ENCODE data around the gene KDM6A. TPM values are rescaled to one million over a fixed set of nuclear protein-coding genes. Genes with fewer than 3 reads are reported as not detected.

Gene KDM6A
- total and polyA plus RNA-seq, 8 donors, result 21.1 to 75.0 (median 49.2) TPM

DNA sequence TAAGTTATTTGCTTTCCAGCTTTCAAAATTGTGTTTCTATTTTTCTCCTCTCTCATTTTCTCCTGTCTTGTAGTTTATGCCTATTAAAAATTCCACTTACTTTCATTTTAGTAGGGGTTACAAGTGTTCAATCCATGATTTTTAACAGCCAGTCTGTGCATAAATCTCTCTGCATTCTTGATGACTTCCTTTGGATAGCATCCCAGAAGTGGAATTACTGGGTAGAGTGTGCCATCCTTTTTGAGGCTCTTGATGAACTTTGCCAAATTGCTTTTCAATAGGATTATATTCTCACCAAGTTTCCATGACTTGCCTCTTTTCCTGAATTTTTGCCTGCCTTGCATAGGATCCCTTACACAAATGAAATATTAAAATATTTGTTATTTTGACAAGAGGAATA, 269.2 kb downstream of the KDM6A start:
- H3K9me3 ChIP-seq, result no peaks in the 10 kb centered on the region
- no peak overlapping the region for H3K4me3 ChIP-seq
- no peaks in the 10 kb centered on the region for H3K4me1 ChIP-seq
- no peaks in the 10 kb centered on the region for H3K36me3 ChIP-seq
- intact Hi-C loops (cut with DNase I), result no loop called here
- TF ChIP-seq, protein P1, sequence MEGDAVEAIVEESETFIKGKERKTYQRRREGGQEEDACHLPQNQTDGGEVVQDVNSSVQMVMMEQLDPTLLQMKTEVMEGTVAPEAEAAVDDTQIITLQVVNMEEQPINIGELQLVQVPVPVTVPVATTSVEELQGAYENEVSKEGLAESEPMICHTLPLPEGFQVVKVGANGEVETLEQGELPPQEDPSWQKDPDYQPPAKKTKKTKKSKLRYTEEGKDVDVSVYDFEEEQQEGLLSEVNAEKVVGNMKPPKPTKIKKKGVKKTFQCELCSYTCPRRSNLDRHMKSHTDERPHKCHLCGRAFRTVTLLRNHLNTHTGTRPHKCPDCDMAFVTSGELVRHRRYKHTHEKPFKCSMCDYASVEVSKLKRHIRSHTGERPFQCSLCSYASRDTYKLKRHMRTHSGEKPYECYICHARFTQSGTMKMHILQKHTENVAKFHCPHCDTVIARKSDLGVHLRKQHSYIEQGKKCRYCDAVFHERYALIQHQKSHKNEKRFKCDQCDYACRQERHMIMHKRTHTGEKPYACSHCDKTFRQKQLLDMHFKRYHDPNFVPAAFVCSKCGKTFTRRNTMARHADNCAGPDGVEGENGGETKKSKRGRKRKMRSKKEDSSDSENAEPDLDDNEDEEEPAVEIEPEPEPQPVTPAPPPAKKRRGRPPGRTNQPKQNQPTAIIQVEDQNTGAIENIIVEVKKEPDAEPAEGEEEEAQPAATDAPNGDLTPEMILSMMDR (IDR thresholded peaks at IDR 0.05), result no peak
- H3K27me3 ChIP-seq, result no peaks in the 10 kb centered on the region
- DNase-seq (no peak), ATAC-seq (no peak)
- no peak overlapping the region for H3K27ac ChIP-seq

DNA sequence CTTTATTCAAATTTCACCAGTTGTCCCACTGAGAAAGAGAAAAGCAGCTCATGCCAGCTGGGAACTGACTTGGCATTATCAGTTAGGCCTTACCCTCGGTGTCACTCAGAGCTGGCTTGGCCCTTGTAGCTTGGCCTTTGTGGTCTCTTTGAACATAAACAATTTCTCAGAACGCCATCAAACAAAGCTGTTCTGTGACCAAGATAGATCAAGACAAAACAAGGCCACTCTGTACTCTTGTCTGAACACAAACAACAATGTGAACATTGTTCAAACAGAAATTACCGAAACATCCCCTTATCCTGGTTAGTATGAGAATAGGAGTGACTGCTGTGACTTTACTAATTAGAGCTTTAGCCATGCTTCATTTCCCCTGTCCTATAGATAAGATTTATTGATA, 270.5 kb downstream of the KDM6A start:
- H3K27me3 ChIP-seq, result no peaks in the 10 kb centered on the region
- ATAC-seq (no peak), DNase-seq (no peak)
- intact Hi-C loops (cut with DNase I), result no loop called here
- TF ChIP-seq, protein P1 (IDR thresholded peaks at IDR 0.05), result no peak
- H3K27ac ChIP-seq, result no peak overlapping the region
- no peaks in the 10 kb centered on the region for H3K9me3 ChIP-seq
- no peak overlapping the region for H3K4me3 ChIP-seq
- H3K4me1 ChIP-seq, result no peaks in the 10 kb centered on the region
- no peaks in the 10 kb centered on the region for H3K36me3 ChIP-seq

DNA sequence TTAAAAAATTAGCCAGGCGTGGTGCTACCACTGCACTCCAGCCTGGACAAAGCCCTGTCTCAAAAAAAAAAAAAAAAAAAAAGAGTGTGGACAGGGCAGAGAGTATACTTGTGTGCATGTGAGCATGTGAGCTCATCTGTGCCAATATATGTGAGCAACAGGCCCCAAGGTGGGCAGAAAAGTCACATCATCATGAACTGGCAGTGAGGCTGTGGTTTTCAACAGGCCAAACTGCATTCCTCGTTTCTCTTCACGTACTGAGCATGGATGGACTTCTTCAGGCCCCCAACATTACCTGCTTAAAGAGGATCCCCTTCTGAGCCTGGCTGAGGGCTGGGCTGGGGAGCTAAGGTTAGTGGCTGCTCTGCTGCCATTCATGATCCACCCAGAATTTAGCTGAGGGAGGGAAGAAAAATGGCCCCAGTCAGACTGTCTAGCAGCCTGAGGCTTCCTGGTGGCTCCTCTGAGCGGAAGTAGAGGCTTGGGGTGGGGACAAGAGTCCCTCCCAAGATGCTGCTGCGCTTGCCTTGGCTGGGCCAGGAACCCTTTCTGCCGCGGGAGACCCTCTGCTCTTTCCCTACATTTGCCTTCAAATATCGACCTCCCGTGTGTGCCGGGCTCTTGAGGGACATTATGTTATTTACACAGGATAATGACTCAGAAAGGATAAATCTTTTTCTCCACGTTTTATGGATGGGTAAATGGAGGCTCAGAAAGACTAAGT, 272.7 kb downstream of the KDM6A start:
- no peak overlapping the region for H3K4me3 ChIP-seq
- intact Hi-C loops (cut with DNase I), result no loop called here

DNA sequence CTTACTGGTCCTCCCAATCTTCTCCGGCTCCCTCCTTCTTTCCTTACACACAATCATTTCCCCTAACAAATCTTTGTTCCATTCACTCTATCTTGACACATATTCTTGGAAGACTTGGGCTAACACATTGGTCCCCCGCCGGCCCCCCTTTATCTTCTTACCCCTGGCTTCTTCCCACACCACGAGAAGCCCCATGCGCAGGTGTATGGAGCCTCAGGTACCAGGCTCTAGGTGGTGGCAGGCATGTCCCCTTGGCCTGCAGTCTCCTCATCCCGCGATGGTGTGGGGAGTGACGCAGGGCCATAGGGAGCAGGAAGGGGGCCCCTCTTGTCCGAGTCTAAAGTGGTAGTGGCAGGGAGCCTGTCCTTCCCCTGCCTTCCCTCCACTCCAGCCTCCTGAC, 277.8 kb downstream of the KDM6A start:
- Histone ChIP-seq H3K27me3 (no peaks in the 10 kb centered on the region), H3K9me3 (no peaks in the 10 kb centered on the region), H3K4me1 (no peaks in the 10 kb centered on the region), H3K27ac (no peak overlapping the region), H3K36me3 (no peaks in the 10 kb centered on the region), H3K4me3 (no peak overlapping the region)
- TF ChIP-seq, protein P1 (IDR thresholded peaks at IDR 0.05), result no peak
- ATAC-seq (no peak), DNase-seq (no peak)
- intact Hi-C loops (cut with DNase I), result no loop called here

More for the DNA sequence above, 272.7 kb downstream of the KDM6A start:
- H3K4me1 ChIP-seq, result no peaks in the 10 kb centered on the region
- TF ChIP-seq, protein P1 (IDR thresholded peaks at IDR 0.05), result no peak
- no peaks in the 10 kb centered on the region for H3K9me3 ChIP-seq
- H3K27me3 ChIP-seq, result no peaks in the 10 kb centered on the region
- DNase-seq (no peak), ATAC-seq (no peak)
- H3K27ac ChIP-seq, result no peak overlapping the region
- no peaks in the 10 kb centered on the region for H3K36me3 ChIP-seq

DNA sequence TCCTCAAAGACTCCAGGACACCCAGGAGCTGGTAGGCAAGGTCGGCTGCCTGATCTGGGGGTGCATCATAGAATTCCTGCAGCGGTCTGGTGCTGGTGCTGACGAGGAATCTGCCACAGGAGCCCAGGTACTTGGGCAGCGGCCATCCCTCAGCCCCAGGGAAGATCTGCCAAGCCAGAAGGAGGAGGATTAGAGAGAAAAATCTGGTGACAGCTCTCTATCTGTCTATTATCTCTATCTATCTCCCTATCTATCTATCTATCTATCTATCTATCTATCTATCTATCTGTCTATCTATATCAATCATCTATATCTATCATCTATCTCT, 281.0 kb downstream of the KDM6A start:
- DNase-seq, result no peak
- H3K4me1 ChIP-seq, result no peaks in the 10 kb centered on the region
- H3K27ac ChIP-seq, result no peak overlapping the region
- intact Hi-C loops (cut with DNase I), result no loop called here
- no peak for ATAC-seq
- TF ChIP-seq, protein P1 (IDR thresholded peaks at IDR 0.05), result no peak
- no peaks in the 10 kb centered on the region for H3K9me3 ChIP-seq
- no peak overlapping the region for H3K4me3 ChIP-seq
- H3K36me3 ChIP-seq, result no peaks in the 10 kb centered on the region
- no peaks in the 10 kb centered on the region for H3K27me3 ChIP-seq
